ENCODE measurements around the gene AHSG. TPM values are rescaled to one million over a fixed set of nuclear protein-coding genes. Genes with fewer than 3 reads are reported as not detected.

Gene AHSG
- total RNA-seq, 1 donor from 2014 or later: 0.53 TPM

DNA sequence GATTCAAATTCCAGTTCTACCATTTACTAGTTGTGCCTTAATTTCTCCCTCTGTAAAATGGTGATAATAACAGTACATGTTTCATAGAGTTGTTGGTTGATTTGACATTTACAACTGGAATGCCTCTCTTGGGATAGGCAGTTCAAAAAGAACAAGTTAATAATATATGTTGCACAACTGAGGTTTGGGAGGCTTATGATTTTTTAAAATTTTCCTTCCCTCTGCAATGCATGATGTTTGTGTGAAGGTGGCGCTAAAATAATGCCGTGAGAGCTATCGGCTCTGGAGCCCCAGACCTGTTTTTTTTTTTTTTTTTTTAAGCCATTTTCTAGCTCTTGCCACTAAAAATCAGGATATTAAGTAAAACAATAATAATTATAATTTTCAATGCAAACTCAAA lies 23.7 kb upstream of the AHSG start:
- Histone ChIP-seq H3K4me1 (no peaks in the 10 kb centered on the region), H3K36me3 (peaks cover 15 to 22% of the 10 kb centered on the region in 2 donors), H3K9me3 (no peaks in the 10 kb centered on the region), H3K4me3 (no peak overlapping the region), H3K27ac (no peak overlapping the region), H3K27me3 (no peaks in the 10 kb centered on the region)
- no peak for DNase-seq (ENCODE audit: low spot score in 2 of 2)
- intact Hi-C loops (cut with DNase I): no loop called here
- TF ChIP-seq, protein P1, sequence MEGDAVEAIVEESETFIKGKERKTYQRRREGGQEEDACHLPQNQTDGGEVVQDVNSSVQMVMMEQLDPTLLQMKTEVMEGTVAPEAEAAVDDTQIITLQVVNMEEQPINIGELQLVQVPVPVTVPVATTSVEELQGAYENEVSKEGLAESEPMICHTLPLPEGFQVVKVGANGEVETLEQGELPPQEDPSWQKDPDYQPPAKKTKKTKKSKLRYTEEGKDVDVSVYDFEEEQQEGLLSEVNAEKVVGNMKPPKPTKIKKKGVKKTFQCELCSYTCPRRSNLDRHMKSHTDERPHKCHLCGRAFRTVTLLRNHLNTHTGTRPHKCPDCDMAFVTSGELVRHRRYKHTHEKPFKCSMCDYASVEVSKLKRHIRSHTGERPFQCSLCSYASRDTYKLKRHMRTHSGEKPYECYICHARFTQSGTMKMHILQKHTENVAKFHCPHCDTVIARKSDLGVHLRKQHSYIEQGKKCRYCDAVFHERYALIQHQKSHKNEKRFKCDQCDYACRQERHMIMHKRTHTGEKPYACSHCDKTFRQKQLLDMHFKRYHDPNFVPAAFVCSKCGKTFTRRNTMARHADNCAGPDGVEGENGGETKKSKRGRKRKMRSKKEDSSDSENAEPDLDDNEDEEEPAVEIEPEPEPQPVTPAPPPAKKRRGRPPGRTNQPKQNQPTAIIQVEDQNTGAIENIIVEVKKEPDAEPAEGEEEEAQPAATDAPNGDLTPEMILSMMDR (IDR thresholded peaks at IDR 0.05): peak in 1 of 3 experiments; percentile 35

DNA sequence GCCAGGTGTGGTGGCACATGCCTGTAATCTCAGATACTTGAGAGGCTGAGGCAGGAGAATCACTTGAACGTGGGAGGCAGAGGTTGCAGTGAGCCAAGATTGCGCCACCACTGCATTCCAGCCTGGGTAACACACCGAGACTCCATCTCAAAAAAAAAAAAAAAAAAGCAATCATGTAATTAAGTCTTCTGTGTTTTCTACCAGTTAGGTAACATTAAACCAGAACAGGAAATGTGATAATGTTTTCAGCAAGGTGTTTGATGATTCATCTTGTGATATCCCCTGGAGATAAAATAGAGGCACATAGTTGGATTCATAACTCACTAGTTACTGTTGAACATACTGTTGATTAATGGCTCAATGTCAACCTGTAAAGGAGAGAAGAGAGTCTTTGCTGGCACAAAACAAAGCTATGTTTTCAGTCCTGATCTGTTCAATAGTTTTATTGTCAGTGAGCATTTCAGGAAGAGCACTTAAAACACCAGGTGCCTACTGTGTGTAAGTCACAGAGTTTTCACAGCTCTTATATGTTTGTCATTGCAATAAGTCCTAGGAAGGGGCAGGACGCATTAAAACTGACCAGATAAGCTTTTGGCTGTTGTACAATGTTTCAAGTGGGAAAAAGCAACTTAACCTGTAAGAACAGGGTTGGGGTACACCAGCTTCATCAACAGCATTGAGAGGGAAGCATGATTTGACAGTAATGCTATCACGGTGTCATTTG lies 22.8 kb upstream of the AHSG start:
- peaks cover 9 to 13% of the 10 kb centered on the region in 2 donors for H3K36me3 ChIP-seq
- H3K27me3 ChIP-seq: no peaks in the 10 kb centered on the region
- H3K27ac ChIP-seq: no peak overlapping the region
- no peaks in the 10 kb centered on the region for H3K9me3 ChIP-seq
- no peak overlapping the region for H3K4me3 ChIP-seq
- H3K4me1 ChIP-seq: no peaks in the 10 kb centered on the region
- DNase-seq (ENCODE audit: low spot score in 2 of 2): no peak
- TF ChIP-seq, protein P1 (IDR thresholded peaks at IDR 0.05): no peak
- intact Hi-C loops (cut with DNase I): no loop called here

DNA sequence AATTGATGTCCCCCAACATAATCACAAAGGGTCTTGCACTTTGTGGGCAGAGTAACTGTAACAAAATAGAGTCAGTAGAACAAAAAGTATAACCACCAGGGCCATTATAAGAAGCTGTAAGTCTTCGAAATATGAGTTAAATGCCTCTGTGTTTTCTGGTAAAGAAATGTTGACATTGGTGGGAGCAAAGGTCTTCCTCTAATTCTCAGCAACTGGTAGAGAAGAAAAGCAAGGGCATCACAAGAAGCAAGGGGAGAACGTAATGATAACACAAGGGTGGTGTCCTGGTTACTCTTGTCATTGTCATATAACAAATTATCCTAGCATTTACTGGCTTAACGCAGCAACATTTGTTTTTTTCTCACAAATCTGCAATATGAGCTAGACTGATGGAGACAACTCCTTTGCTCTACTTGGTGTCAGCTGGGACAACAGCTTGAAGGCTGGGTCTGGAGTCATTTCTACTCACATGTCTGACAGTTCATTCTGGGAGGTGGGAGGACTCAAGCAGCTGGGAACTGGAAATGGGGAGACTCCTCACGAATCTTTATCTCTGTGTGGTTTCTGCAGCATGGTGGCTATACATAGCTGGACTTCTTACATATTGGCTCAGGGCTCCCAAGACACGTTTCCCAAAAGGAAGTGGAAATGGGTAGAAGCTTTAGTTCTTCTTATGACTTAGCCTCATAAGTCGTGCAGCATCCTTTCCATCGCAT lies 22.1 kb upstream of the AHSG start:
- Histone ChIP-seq H3K4me1 (no peaks in the 10 kb centered on the region), H3K4me3 (no peak overlapping the region), H3K36me3 (peaks cover 3 to 5% of the 10 kb centered on the region in 2 donors), H3K27me3 (no peaks in the 10 kb centered on the region), H3K9me3 (no peaks in the 10 kb centered on the region), H3K27ac (no peak overlapping the region)
- TF ChIP-seq, protein P1 (IDR thresholded peaks at IDR 0.05): no peak
- no peak for DNase-seq (ENCODE audit: low spot score in 2 of 2)
- intact Hi-C loops (cut with DNase I): no loop called here

DNA sequence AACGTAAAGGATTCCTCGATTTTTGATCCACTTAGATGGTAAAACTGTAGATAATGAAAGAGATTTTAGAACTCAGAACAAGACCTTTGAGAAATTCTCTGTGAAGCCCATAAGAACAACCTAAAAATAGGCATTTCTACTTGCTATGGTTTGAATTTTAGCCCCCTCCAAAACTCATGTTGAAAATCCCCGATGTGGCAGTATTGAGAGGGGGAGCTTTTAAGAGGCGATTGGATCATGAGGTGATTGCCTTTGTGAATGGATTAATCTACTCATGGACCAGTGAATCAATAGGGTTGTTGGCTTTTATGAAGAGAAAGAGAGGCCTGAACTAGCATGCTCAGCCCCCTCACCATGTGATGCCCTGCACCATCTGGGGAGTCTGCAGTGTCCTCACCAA lies 20.2 kb upstream of the AHSG start:
- TF ChIP-seq, protein P1 (IDR thresholded peaks at IDR 0.05): no peak
- no peak for DNase-seq (ENCODE audit: low spot score in 2 of 2)
- H3K9me3 ChIP-seq: no peaks in the 10 kb centered on the region
- H3K27me3 ChIP-seq: no peaks in the 10 kb centered on the region
- H3K4me3 ChIP-seq: no peak overlapping the region
- no peaks in the 10 kb centered on the region for H3K4me1 ChIP-seq
- H3K27ac ChIP-seq: no peak overlapping the region
- intact Hi-C loops (cut with DNase I): no loop called here
- H3K36me3 ChIP-seq: no peaks in the 10 kb centered on the region

DNA sequence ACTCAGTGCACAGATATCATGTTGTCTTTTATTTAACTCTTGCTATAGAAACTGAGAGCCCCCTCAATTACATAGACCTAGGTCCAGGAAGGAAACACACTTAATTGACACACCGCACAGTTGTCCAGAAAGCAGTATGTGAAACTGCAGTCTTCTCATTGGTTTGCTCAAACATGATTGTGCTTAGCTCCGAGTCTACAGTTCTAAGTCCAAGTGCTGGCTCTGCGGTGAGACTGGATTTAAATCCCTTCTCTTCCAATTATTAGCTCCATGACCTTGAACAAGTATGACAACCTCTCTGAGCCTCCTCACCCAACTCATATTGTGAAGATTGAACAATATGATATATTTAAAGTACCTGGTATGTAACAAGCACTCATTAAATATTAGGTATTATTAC lies 19.0 kb upstream of the AHSG start:
- DNase-seq (ENCODE audit: low spot score in 2 of 2): no peak
- no peaks in the 10 kb centered on the region for H3K36me3 ChIP-seq
- H3K9me3 ChIP-seq: no peaks in the 10 kb centered on the region
- no peak overlapping the region for H3K4me3 ChIP-seq
- no peak overlapping the region for H3K27ac ChIP-seq
- intact Hi-C loops (cut with DNase I): no loop called here
- H3K27me3 ChIP-seq: no peaks in the 10 kb centered on the region
- TF ChIP-seq, protein P1 (IDR thresholded peaks at IDR 0.05): no peak
- H3K4me1 ChIP-seq: no peaks in the 10 kb centered on the region
